HCT116 (cell line): ENCODE results near the gene ITLN1.

Source experiments
- CEBPB ChIP-seq: IDR thresholded peaks from 2 replicates; pipeline ENCODE4 v1.6.1; 2012; ENCODE audit warnings: low read depth
- JUND ChIP-seq: IDR thresholded peaks from 2 replicates; pipeline ENCODE4 v1.6.1; 2012
- POLR2A ChIP-seq: IDR thresholded peaks from 2 replicates; pipeline ENCODE4 v1.7.0; 2011; ENCODE audit warnings: borderline replicate concordance; ENCODE audit not compliant: insufficient read depth, insufficient read length; ENCODE audit errors: extremely low read depth
- RAD21 ChIP-seq: IDR thresholded peaks from 2 replicates; pipeline ENCODE4 v1.6.1; 2012; ENCODE audit warnings: low read depth, mild to moderate bottlenecking
- SIN3A ChIP-seq: IDR thresholded peaks from 2 replicates; pipeline ENCODE4 v1.6.1; 2012; ENCODE audit warnings: low read depth
- SP1 ChIP-seq: IDR thresholded peaks from 2 replicates; pipeline ENCODE4 v1.6.1; 2012; ENCODE audit warnings: low read depth
- YY1 ChIP-seq: IDR thresholded peaks from 2 replicates; pipeline ENCODE4 v1.6.1; 2011; ENCODE audit warnings: low read length, low read depth, moderate library complexity, mild to moderate bottlenecking; ENCODE audit not compliant: insufficient replicate concordance; ENCODE audit errors: extremely low read depth
- TF ChIP-seq, protein P1 (sequence below), 3 experiments: fragments of 200-600 bp in 1 of 3; sonication (generic) in 1 of 3; IDR thresholded peaks in 2 of 3; conservative IDR thresholded peaks in 1 of 3; 2 replicates each; pipeline ENCODE4 v1.5.1; 2012 to 2017; ENCODE audit warnings: low read depth in 2 of 3, low read length in 2 of 3, antibody characterized with exemption in 1 of 3, borderline replicate concordance in 1 of 3, control low read depth in 1 of 3, mild to moderate bottlenecking in 1 of 3, mixed read lengths in 1 of 3, mixed run types in 1 of 3, moderate library complexity in 1 of 3; ENCODE audit not compliant: insufficient read depth in 1 of 3
- TF ChIP-seq, protein P2 (sequence below): IDR thresholded peaks from 2 replicates; pipeline ENCODE4 v1.6.1; 2012; ENCODE audit warnings: low read depth

DNA sequence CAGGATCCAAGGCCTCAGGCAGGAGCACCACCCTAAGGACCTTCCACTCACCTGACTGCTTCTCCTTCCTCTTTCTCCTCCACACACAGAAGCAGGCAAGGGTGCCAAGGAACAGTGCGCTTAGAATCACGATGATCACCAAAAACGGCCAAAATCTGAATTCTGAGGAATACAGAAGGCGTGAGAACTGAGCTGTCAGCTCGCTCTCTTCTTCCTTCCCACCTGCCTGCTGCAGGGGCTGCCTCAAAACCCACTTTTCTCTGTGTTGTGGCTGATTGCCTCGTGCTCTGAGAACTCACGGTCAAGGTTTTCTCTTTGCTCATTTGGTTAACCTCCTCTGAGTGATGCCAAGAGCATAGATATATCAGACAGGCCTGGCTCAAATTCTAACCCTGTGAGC lies 46.1 kb downstream of the ITLN1 start:
- TF ChIP-seq, protein P1, sequence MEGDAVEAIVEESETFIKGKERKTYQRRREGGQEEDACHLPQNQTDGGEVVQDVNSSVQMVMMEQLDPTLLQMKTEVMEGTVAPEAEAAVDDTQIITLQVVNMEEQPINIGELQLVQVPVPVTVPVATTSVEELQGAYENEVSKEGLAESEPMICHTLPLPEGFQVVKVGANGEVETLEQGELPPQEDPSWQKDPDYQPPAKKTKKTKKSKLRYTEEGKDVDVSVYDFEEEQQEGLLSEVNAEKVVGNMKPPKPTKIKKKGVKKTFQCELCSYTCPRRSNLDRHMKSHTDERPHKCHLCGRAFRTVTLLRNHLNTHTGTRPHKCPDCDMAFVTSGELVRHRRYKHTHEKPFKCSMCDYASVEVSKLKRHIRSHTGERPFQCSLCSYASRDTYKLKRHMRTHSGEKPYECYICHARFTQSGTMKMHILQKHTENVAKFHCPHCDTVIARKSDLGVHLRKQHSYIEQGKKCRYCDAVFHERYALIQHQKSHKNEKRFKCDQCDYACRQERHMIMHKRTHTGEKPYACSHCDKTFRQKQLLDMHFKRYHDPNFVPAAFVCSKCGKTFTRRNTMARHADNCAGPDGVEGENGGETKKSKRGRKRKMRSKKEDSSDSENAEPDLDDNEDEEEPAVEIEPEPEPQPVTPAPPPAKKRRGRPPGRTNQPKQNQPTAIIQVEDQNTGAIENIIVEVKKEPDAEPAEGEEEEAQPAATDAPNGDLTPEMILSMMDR (IDR thresholded peaks at IDR 0.05 in 2 of 3, conservative IDR thresholded peaks at IDR 0.05 in 1 of 3; ENCODE audit: borderline replicate concordance in 1 of 3, insufficient read depth in 1 of 3, low read depth in 2 of 3, low read length in 2 of 3), result no peak
- TF ChIP-seq, protein P2, sequence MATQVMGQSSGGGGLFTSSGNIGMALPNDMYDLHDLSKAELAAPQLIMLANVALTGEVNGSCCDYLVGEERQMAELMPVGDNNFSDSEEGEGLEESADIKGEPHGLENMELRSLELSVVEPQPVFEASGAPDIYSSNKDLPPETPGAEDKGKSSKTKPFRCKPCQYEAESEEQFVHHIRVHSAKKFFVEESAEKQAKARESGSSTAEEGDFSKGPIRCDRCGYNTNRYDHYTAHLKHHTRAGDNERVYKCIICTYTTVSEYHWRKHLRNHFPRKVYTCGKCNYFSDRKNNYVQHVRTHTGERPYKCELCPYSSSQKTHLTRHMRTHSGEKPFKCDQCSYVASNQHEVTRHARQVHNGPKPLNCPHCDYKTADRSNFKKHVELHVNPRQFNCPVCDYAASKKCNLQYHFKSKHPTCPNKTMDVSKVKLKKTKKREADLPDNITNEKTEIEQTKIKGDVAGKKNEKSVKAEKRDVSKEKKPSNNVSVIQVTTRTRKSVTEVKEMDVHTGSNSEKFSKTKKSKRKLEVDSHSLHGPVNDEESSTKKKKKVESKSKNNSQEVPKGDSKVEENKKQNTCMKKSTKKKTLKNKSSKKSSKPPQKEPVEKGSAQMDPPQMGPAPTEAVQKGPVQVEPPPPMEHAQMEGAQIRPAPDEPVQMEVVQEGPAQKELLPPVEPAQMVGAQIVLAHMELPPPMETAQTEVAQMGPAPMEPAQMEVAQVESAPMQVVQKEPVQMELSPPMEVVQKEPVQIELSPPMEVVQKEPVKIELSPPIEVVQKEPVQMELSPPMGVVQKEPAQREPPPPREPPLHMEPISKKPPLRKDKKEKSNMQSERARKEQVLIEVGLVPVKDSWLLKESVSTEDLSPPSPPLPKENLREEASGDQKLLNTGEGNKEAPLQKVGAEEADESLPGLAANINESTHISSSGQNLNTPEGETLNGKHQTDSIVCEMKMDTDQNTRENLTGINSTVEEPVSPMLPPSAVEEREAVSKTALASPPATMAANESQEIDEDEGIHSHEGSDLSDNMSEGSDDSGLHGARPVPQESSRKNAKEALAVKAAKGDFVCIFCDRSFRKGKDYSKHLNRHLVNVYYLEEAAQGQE, result no peak
- no peak for TF ChIP-seq POLR2A
- TF ChIP-seq RAD21, result no peak
- TF ChIP-seq SP1, result no peak
- TF ChIP-seq SIN3A, result no peak
- no peak for TF ChIP-seq YY1
- TF ChIP-seq CEBPB, result no peak
- TF ChIP-seq JUND, result no peak
